NCI-H2107 treated with DMSO at 0.1 percent for 48 hours (cell line): ENCODE data around the gene STON1.
"Not testable (repeated sequence)": the region's sequence is repeated elsewhere in the genome, so short reads cannot be mapped to it uniquely, and the experiment has no call there.

Experiments used
- DNase-seq: peaks from one replicate; lab custom pipeline; 2025; ENCODE audit not compliant: unreplicated experiment; lab: John Stamatoyannopoulos, UW

STON1 gene

GRCh38 chr2:48528431-48528830, 1.5 kb upstream of the STON1 start:
- no peak for DNase-seq

GRCh38 chr2:48529194-48529593, 760 bp upstream of the STON1 start:
- DNase-seq, result peak; percentile 9

GRCh38 chr2:48529676-48530032, 300 bp upstream of the STON1 start:
- no peak for DNase-seq

- DNase-seq, result no peak
These were observed 1.2 kb downstream of the STON1 start for GRCh38 chr2:48531141-48531648.

- DNase-seq, result no peak
These were observed 2.2 kb downstream of the STON1 start for GRCh38 chr2:48532174-48532573.

- no peak for DNase-seq
These were observed 2.9 kb downstream of the STON1 start for GRCh38 chr2:48532824-48533223.

- no peak for DNase-seq
These were observed 4.8 kb downstream of the STON1 start for GRCh38 chr2:48534781-48535180.

- DNase-seq, result no peak
These were observed 10.4 kb downstream of the STON1 start for GRCh38 chr2:48540237-48540935.

GRCh38 chr2:48541666-48542389, 11.9 kb downstream of the STON1 start:
- no peak for DNase-seq

GRCh38 chr2:48543895-48544294, 13.9 kb downstream of the STON1 start:
- no peak for DNase-seq

- DNase-seq, result no peak
These were observed 15.3 kb downstream of the STON1 start for GRCh38 chr2:48545244-48545643.

- DNase-seq, result no peak
These were observed 18.9 kb downstream of the STON1 start for GRCh38 chr2:48548840-48549239.

GRCh38 chr2:48549972-48550371, 20.0 kb downstream of the STON1 start:
- DNase-seq, result no peak

GRCh38 chr2:48551548-48551947, 21.6 kb downstream of the STON1 start:
- DNase-seq, result no peak

- DNase-seq, result not testable (repeated sequence)
These were observed 25.1 kb downstream of the STON1 start for GRCh38 chr2:48555071-48555470.

GRCh38 chr2:48558456-48558855, 28.5 kb downstream of the STON1 start:
- no peak for DNase-seq

GRCh38 chr2:48560546-48561209, 30.7 kb downstream of the STON1 start:
- no peak for DNase-seq

GRCh38 chr2:48562281-48562680, 32.3 kb downstream of the STON1 start:
- DNase-seq, result no peak

GRCh38 chr2:48566592-48567310, 36.8 kb downstream of the STON1 start:
- DNase-seq, result no peak

GRCh38 chr2:48567671-48568070, 37.7 kb downstream of the STON1 start:
- DNase-seq, result no peak

- DNase-seq, result no peak
These were observed 38.6 kb downstream of the STON1 start for GRCh38 chr2:48568547-48568946.
